ENCODE data around the gene FLT3.

Gene FLT3

GRCh38 chr13:27956576-27957300 is 143.6 kb downstream of the FLT3 start:
- DNase-seq, result no peak

GRCh38 chr13:27955014-27955591 is 145.3 kb downstream of the FLT3 start:
- no peak for DNase-seq

- DNase-seq, result peak; percentile 53
Observed at GRCh38 chr13:27954406-27954851, 145.9 kb downstream of the FLT3 start.

- peak; percentile 69 for DNase-seq
Observed at GRCh38 chr13:27953676-27954405, 146.5 kb downstream of the FLT3 start.
